ENCODE results near the gene PLPP4. TPM values are rescaled to one million over a fixed set of nuclear protein-coding genes. Genes with fewer than 3 reads are reported as not detected.

Gene PLPP4
- total RNA-seq, 2 experiments from 2014 or later = not detected

- H3K9me3 Mint-ChIP-seq = no peaks in the 10 kb centered on the region
- POLR2A ChIA-PET = no interaction called here
- DNase-seq (no peak), ATAC-seq (ENCODE audit: low read depth) (no peak)
- H3K36me3 Mint-ChIP-seq = no peaks in the 10 kb centered on the region
- H3K27ac Mint-ChIP-seq = no peak overlapping the region
- no peak overlapping the region for H3K4me3 Mint-ChIP-seq
- H3K27me3 Mint-ChIP-seq = no peaks in the 10 kb centered on the region
- no peaks in the 10 kb centered on the region for H3K4me1 Mint-ChIP-seq
These were observed 105.9 kb downstream of the PLPP4 start for GRCh38 chr10:120562956-120563355.

- H3K9me3 Mint-ChIP-seq = no peaks in the 10 kb centered on the region
- no peak overlapping the region for H3K4me3 Mint-ChIP-seq
- no peak overlapping the region for H3K27ac Mint-ChIP-seq
- no peaks in the 10 kb centered on the region for H3K4me1 Mint-ChIP-seq
- ATAC-seq (ENCODE audit: low read depth) = no peak
- DNase-seq = no peak
- no peaks in the 10 kb centered on the region for H3K36me3 Mint-ChIP-seq
- H3K27me3 Mint-ChIP-seq = no peaks in the 10 kb centered on the region
- POLR2A ChIA-PET = no interaction called here
These were observed 113.4 kb downstream of the PLPP4 start for GRCh38 chr10:120570418-120570817.

GRCh38 chr10:120571266-120571665, 114.2 kb downstream of the PLPP4 start:
- no peaks in the 10 kb centered on the region for H3K36me3 Mint-ChIP-seq
- DNase-seq (no peak), ATAC-seq (ENCODE audit: low read depth) (no peak)
- POLR2A ChIA-PET = no interaction called here
- no peak overlapping the region for H3K4me3 Mint-ChIP-seq
- H3K27me3 Mint-ChIP-seq = no peaks in the 10 kb centered on the region
- H3K9me3 Mint-ChIP-seq = no peaks in the 10 kb centered on the region
- H3K27ac Mint-ChIP-seq = no peak overlapping the region
- no peaks in the 10 kb centered on the region for H3K4me1 Mint-ChIP-seq

DNA sequence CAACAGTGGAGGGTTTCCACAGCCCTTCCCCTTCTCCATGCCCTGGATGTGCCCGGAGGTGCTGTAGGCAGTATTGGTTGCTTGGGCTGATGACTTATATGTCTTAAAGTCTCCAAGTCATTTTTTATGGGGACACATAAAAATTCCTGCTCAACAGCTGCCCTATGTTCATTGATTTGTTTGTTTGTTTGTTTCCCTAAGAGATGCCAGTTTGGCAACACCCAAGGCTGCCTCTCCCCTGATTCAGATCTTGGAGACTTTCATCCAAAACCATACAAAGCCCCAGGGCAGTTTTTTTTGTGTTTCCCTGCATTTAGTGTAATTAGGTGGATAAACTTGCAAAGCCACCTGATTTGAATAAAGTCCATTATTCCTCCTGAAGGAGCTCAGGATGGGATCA, 115.3 kb downstream of the PLPP4 start:
- POLR2A ChIA-PET = no interaction called here
- Mint-ChIP-seq H3K4me1 (no peaks in the 10 kb centered on the region), H3K27me3 (no peaks in the 10 kb centered on the region), H3K27ac (no peak overlapping the region), H3K4me3 (no peak overlapping the region), H3K9me3 (no peaks in the 10 kb centered on the region), H3K36me3 (no peaks in the 10 kb centered on the region)
- DNase-seq (no peak), ATAC-seq (ENCODE audit: low read depth) (no peak)

GRCh38 chr10:120573355-120573754, 116.3 kb downstream of the PLPP4 start:
- DNase-seq = no peak
- no peak for ATAC-seq (ENCODE audit: low read depth)
- no peak overlapping the region for H3K27ac Mint-ChIP-seq
- no peaks in the 10 kb centered on the region for H3K36me3 Mint-ChIP-seq
- no peaks in the 10 kb centered on the region for H3K4me1 Mint-ChIP-seq
- POLR2A ChIA-PET = no interaction called here
- H3K4me3 Mint-ChIP-seq = no peak overlapping the region
- no peaks in the 10 kb centered on the region for H3K9me3 Mint-ChIP-seq
- H3K27me3 Mint-ChIP-seq = no peaks in the 10 kb centered on the region

DNA sequence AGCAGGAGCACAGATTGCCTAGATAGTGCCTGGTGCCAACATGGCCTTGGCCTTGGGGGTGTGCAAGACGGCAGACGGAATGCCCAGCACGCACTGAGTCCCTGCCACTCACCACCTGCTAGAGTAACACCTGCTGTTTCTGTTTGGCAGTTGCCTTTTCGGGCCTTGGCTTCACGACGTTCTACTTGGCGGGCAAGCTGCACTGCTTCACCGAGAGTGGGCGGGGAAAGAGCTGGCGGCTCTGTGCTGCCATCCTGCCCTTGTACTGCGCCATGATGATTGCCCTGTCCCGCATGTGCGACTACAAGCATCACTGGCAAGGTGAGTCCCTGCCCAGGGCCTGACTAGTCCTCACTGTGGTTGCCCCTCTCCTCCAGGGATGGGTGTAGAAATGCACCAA, 118.0 kb downstream of the PLPP4 start:
- Mint-ChIP-seq H3K4me3 (no peak overlapping the region), H3K27ac (no peak overlapping the region), H3K4me1 (no peaks in the 10 kb centered on the region), H3K36me3 (no peaks in the 10 kb centered on the region), H3K9me3 (no peaks in the 10 kb centered on the region), H3K27me3 (no peaks in the 10 kb centered on the region)
- POLR2A ChIA-PET = no interaction called here
- no peak for ATAC-seq (ENCODE audit: low read depth)
- DNase-seq = no peak

DNA sequence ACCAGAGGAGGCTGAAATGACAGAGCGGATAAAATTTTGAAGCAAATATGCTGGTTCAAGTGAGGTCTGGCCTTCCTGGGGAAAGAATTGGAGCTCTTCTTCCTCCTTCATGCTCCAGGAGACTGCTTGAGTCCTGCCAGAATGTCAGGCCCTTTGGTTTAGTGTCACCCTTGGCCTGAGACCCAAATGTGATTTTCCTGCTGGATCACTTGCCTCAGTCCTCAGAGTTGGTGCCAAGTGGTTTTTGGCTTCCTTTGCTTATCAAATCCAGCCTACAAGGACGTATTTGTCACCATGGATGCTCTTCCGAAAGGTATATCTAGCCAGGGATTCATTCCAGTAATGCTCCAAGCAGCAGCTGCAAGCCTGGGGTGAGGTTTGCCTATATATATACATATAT, 118.4 kb downstream of the PLPP4 start:
- no peaks in the 10 kb centered on the region for H3K27me3 Mint-ChIP-seq
- ATAC-seq (ENCODE audit: low read depth) (no peak), DNase-seq (no peak)
- no peaks in the 10 kb centered on the region for H3K4me1 Mint-ChIP-seq
- no peaks in the 10 kb centered on the region for H3K9me3 Mint-ChIP-seq
- H3K36me3 Mint-ChIP-seq = no peaks in the 10 kb centered on the region
- no peak overlapping the region for H3K4me3 Mint-ChIP-seq
- POLR2A ChIA-PET = no interaction called here
- H3K27ac Mint-ChIP-seq = no peak overlapping the region

GRCh38 chr10:120578134-120578533, 121.1 kb downstream of the PLPP4 start:
- Mint-ChIP-seq H3K36me3 (no peaks in the 10 kb centered on the region), H3K27me3 (no peaks in the 10 kb centered on the region), H3K4me1 (no peaks in the 10 kb centered on the region), H3K4me3 (no peak overlapping the region), H3K27ac (no peak overlapping the region), H3K9me3 (no peaks in the 10 kb centered on the region)
- no peak for ATAC-seq (ENCODE audit: low read depth)
- DNase-seq = no peak
- POLR2A ChIA-PET = no interaction called here

DNA sequence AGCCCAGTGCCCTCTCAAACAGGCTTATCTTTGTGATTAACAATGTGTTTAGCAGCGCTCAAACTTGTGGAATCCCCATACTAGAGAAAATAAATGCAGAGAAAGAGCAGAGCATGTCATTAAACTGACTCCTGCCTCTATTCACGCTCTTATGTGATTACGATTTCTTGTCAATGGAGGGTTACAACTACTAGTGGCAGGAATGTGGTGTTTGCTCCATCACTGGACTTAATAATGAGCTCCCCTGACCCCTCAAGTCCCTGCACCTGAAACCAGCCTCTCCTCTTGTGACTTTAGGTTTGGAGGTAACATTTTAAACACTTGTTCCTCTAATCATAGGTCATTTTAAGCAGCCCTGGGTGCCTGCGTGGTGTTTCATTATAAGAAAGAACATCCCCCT, 121.9 kb downstream of the PLPP4 start:
- Mint-ChIP-seq H3K27ac (no peak overlapping the region), H3K27me3 (no peaks in the 10 kb centered on the region), H3K4me1 (no peaks in the 10 kb centered on the region), H3K4me3 (no peak overlapping the region), H3K9me3 (no peaks in the 10 kb centered on the region), H3K36me3 (no peaks in the 10 kb centered on the region)
- no peak for DNase-seq
- no peak for ATAC-seq (ENCODE audit: low read depth)
- POLR2A ChIA-PET = no interaction called here

- no peaks in the 10 kb centered on the region for H3K27me3 Mint-ChIP-seq
- peaks cover 1% of the 10 kb centered on the region for H3K9me3 Mint-ChIP-seq
- H3K4me1 Mint-ChIP-seq = no peaks in the 10 kb centered on the region
- H3K36me3 Mint-ChIP-seq = no peaks in the 10 kb centered on the region
- no peak overlapping the region for H3K4me3 Mint-ChIP-seq
- ATAC-seq (ENCODE audit: low read depth) (no peak), DNase-seq (no peak)
- POLR2A ChIA-PET = no interaction called here
- H3K27ac Mint-ChIP-seq = no peak overlapping the region
These were observed 124.2 kb downstream of the PLPP4 start for GRCh38 chr10:120580918-120581895.

GRCh38 chr10:120582753-120583152, 125.7 kb downstream of the PLPP4 start:
- DNase-seq = no peak
- ATAC-seq (ENCODE audit: low read depth) = no peak
- H3K27ac Mint-ChIP-seq = no peak overlapping the region
- H3K9me3 Mint-ChIP-seq = peaks cover 1% of the 10 kb centered on the region
- H3K4me1 Mint-ChIP-seq = no peaks in the 10 kb centered on the region
- no peaks in the 10 kb centered on the region for H3K36me3 Mint-ChIP-seq
- H3K4me3 Mint-ChIP-seq = no peak overlapping the region
- POLR2A ChIA-PET = no interaction called here
- no peaks in the 10 kb centered on the region for H3K27me3 Mint-ChIP-seq

DNA sequence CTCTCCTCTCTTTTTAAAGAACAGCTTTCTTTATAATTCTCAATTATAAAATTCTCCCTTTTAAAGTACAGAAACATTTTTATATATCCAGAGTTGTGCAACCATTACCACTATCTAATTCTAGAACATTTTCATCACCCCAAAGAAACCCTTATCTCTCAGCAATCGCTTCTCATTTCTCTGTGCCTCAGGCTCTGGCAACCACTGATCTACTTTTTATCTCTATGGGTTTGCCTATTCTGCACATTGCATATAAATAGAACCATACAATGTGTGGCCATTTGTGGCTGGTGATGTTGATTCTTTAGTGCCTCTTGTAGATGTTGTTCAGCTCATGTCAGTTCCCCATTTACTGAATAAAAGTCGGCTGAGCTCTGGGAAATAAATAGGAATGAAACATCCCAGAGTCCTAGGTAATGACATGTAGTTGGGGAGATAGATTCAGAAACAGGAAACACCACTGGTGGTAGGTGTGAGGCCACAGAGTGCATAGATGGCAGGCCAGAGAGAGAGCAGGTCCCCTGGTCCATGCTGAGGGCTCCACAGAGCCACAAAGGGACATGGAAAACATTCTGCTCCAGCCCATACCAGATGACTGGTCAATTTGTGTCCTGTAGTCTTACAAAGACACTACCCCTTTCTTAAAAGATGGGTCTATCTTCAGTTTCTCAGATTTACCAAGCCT, 126.5 kb downstream of the PLPP4 start:
- POLR2A ChIA-PET = no interaction called here
- ATAC-seq (ENCODE audit: low read depth) (no peak), DNase-seq (no peak)
- Mint-ChIP-seq H3K9me3 (peaks cover 1% of the 10 kb centered on the region), H3K4me1 (no peaks in the 10 kb centered on the region), H3K36me3 (no peaks in the 10 kb centered on the region), H3K27me3 (peaks cover 2% of the 10 kb centered on the region), H3K4me3 (no peak overlapping the region), H3K27ac (no peak overlapping the region)

- no peak overlapping the region for H3K27ac Mint-ChIP-seq
- POLR2A ChIA-PET = no interaction called here
- ATAC-seq (ENCODE audit: low read depth) = no peak
These were observed 127.8 kb downstream of the PLPP4 start for GRCh38 chr10:120584786-120585185.

DNA sequence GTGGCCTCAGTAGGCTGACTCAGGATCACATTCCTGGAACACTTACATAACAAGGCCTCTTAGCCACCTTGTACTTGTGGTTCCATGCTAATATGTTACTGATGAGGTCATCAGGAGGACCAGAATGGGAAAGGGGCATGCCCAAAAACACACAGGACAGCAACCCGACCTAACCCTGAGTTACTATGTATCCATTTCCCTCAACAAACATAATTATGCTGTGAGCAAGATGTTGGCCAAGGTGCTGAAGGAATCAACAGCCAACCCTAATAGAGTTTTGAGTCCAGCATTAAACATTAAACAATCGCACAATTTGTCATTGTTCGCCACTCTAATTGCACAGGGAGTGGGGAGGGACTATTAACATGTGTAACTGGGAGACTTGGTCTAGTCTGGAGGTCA, 129.4 kb downstream of the PLPP4 start:
- H3K4me1 Mint-ChIP-seq = no peaks in the 10 kb centered on the region
- ATAC-seq (ENCODE audit: low read depth) = no peak
- H3K27ac Mint-ChIP-seq = no peak overlapping the region
- POLR2A ChIA-PET = no interaction called here
- H3K27me3 Mint-ChIP-seq = peaks cover 2% of the 10 kb centered on the region
- no peak for DNase-seq
- no peaks in the 10 kb centered on the region for H3K36me3 Mint-ChIP-seq
- peaks cover 1% of the 10 kb centered on the region for H3K9me3 Mint-ChIP-seq
- H3K4me3 Mint-ChIP-seq = no peak overlapping the region

More at GRCh38 chr10:120584786-120585185, 127.8 kb downstream of the PLPP4 start:
- no peak for DNase-seq
- peaks cover 2% of the 10 kb centered on the region for H3K27me3 Mint-ChIP-seq
- H3K9me3 Mint-ChIP-seq = peaks cover 1% of the 10 kb centered on the region
- no peak overlapping the region for H3K4me3 Mint-ChIP-seq
- H3K36me3 Mint-ChIP-seq = no peaks in the 10 kb centered on the region
- H3K4me1 Mint-ChIP-seq = no peaks in the 10 kb centered on the region
